ENCODE measurements around the gene DOK7.
A peak's percentile ranks its signal among the peaks of the same experiment; 100 is the strongest.

The DOK7 gene

GRCh38 chr4:3475713-3476260, 12.7 kb downstream of the DOK7 start:
- no peak for DNase-seq

GRCh38 chr4:3476341-3476747, 13.2 kb downstream of the DOK7 start:
- no peak for DNase-seq

GRCh38 chr4:3476936-3477749, 14.0 kb downstream of the DOK7 start:
- no peak for DNase-seq

- DNase-seq = peak; percentile 9
Observed at GRCh38 chr4:3477750-3478430, 14.8 kb downstream of the DOK7 start.

- no peak for DNase-seq
Observed at GRCh38 chr4:3478446-3479357, 15.6 kb downstream of the DOK7 start.

- DNase-seq = no peak
Observed at GRCh38 chr4:3479358-3480101, 16.4 kb downstream of the DOK7 start.

- peak; percentile 70 for DNase-seq
Observed at GRCh38 chr4:3480528-3481112, 17.5 kb downstream of the DOK7 start.

GRCh38 chr4:3481113-3481531, 18.0 kb downstream of the DOK7 start:
- no peak for DNase-seq

GRCh38 chr4:3481783-3482393, 18.8 kb downstream of the DOK7 start:
- DNase-seq = no peak

- no peak for DNase-seq
Observed at GRCh38 chr4:3482707-3483106, 19.6 kb downstream of the DOK7 start.

GRCh38 chr4:3483471-3483921, 20.4 kb downstream of the DOK7 start:
- DNase-seq = peak; percentile 18

GRCh38 chr4:3484057-3484973, 21.2 kb downstream of the DOK7 start:
- DNase-seq = no peak

GRCh38 chr4:3485011-3485791, 22.1 kb downstream of the DOK7 start:
- DNase-seq = no peak

- no peak for DNase-seq
Observed at GRCh38 chr4:3485886-3486540, 22.9 kb downstream of the DOK7 start.

GRCh38 chr4:3486541-3487540, 23.7 kb downstream of the DOK7 start:
- DNase-seq = no peak

- no peak for DNase-seq
Observed at GRCh38 chr4:3487861-3488260, 24.8 kb downstream of the DOK7 start.

GRCh38 chr4:3488820-3489219, 25.7 kb downstream of the DOK7 start:
- no peak for DNase-seq
